Right lobe of liver (tissue), 4 donors: ENCODE measurements around the gene KCNK7.

ENCODE experiments used
- POLR2A ChIP-seq: fragments of 450-650 bp; IDR thresholded peaks from one replicate; pipeline ENCODE4 v1.6.1; 2017; ENCODE audit warnings: antibody characterized with exemption, mild to moderate bottlenecking
- TF ChIP-seq, protein P1 (sequence below), 4 donors: fragments of 200-600 bp in 3 of 4; fragments of 450-650 bp in 1 of 4; IDR thresholded peaks; one replicate each; pipeline versions ENCODE4 v1.5.1 to v1.8.0; 2016 to 2022; ENCODE audit warnings: antibody characterized with exemption in 4 of 4, mild to moderate bottlenecking in 2 of 4
- donor health status: DM: no; HTN: no; CAD: no.
- donor health status: DM: no; HTN: no; CAD: no.
- donor health status: DM: no; HTN: yes; CAD: no.

DNA sequence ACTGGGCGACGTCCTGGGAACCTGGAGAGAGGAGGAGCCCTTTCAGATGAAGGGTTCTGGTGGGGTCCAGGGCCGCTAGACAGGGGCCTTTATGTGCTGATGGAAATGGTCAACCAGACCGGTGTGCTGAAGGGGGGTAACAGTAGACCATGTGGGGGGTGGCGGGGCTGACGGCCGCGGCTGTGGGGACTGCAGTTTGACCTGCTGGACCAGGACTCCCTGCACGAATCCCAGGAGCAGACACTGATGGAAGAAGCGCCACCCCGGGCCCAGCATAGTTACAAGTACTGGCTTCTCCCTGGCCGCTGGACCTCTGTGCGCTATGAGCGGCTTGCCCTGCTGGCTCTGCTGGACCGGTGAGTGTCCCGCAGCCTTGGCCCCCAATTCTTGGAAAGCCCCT is 26.4 kb upstream of the KCNK7 start:
- TF ChIP-seq, protein P1, sequence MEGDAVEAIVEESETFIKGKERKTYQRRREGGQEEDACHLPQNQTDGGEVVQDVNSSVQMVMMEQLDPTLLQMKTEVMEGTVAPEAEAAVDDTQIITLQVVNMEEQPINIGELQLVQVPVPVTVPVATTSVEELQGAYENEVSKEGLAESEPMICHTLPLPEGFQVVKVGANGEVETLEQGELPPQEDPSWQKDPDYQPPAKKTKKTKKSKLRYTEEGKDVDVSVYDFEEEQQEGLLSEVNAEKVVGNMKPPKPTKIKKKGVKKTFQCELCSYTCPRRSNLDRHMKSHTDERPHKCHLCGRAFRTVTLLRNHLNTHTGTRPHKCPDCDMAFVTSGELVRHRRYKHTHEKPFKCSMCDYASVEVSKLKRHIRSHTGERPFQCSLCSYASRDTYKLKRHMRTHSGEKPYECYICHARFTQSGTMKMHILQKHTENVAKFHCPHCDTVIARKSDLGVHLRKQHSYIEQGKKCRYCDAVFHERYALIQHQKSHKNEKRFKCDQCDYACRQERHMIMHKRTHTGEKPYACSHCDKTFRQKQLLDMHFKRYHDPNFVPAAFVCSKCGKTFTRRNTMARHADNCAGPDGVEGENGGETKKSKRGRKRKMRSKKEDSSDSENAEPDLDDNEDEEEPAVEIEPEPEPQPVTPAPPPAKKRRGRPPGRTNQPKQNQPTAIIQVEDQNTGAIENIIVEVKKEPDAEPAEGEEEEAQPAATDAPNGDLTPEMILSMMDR (IDR thresholded peaks at IDR 0.05), result no peak
- no peak for TF ChIP-seq POLR2A
